SK-N-SH (cell line): ENCODE results near the gene SPSB1.

Source experiments
- EP300 ChIP-seq, 2 experiments: IDR thresholded peaks; 2 replicates each; pipeline versions ENCODE4 v1.4.0 to v1.6.1; 2012; ENCODE audit warnings: borderline replicate concordance in 1 of 2, low read depth in 1 of 2, low read length in 1 of 2
- FOXJ3 ChIP-seq: sonication (generic); formaldehyde crosslinking; IDR thresholded peaks from 2 replicates; pipeline ENCODE4 v1.5.1; 2020; ENCODE audit warnings: mild to moderate bottlenecking, missing genetic modification reagents
- GABPA ChIP-seq: IDR thresholded peaks from 2 replicates; pipeline ENCODE4 v1.4.0; 2012; ENCODE audit warnings: low read depth, mild to moderate bottlenecking
- MEF2A ChIP-seq: IDR thresholded peaks from 2 replicates; pipeline ENCODE4 v1.4.0; 2012; ENCODE audit warnings: low read depth, borderline replicate concordance
- NFIC ChIP-seq: IDR thresholded peaks from 2 replicates; pipeline ENCODE4 v1.4.0; 2012; ENCODE audit warnings: borderline replicate concordance
- POLR2AphosphoS5 ChIP-seq: IDR thresholded peaks from 2 replicates; pipeline ENCODE4 v1.6.1; 2012; ENCODE audit warnings: low read depth, low read length
- RFX5 ChIP-seq: IDR thresholded peaks from 2 replicates; pipeline ENCODE4 v1.6.1; 2012; ENCODE audit warnings: mild to moderate bottlenecking, improper control_type of control experiment, low read length
- SMC3 ChIP-seq: IDR thresholded peaks from 2 replicates; pipeline ENCODE4 v1.6.1; 2012; ENCODE audit warnings: low read depth, low read length, improper control_type of control experiment
- YY1 ChIP-seq: IDR thresholded peaks from 2 replicates; pipeline ENCODE4 v1.4.0; 2012; ENCODE audit warnings: low read depth, mild to moderate bottlenecking
- TF ChIP-seq, protein P1 (sequence below): fragments of 200-600 bp; sonication (generic); IDR thresholded peaks from 2 replicates; pipeline ENCODE4 v1.6.1; 2017; ENCODE audit warnings: antibody characterized with exemption, mild to moderate bottlenecking, moderate library complexity
- TF ChIP-seq, protein P2 (sequence below): IDR thresholded peaks from 2 replicates; pipeline ENCODE4 v1.4.0; 2012; ENCODE audit warnings: low read depth
- TF ChIP-seq, protein P3 (sequence below): fragments of 150-350 bp; IDR thresholded peaks from 2 replicates; pipeline ENCODE4 v1.6.1; 2016; ENCODE audit warnings: mild to moderate bottlenecking, low read depth, low read length

DNA sequence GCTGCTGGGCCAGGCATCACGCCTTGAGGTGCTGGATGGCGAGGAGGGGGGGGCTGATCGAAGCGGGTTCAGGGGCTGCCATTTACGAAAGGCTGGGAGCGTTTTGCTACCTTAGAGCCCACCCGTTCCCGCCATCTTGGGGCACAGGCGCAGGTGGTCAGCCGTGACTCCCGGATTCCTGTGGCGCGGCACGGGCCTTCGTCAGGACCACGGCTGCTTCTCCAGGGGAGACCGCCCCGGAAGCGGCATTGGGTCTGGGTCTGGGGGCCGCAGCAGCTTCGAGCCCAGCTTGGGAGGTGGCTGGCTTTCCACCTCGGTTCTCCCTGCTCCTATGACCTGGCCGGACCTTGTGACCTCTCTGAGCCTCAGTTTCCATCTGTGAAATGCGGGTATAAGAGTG is 23.8 kb downstream of the SPSB1 start:
- TF ChIP-seq, protein P1, sequence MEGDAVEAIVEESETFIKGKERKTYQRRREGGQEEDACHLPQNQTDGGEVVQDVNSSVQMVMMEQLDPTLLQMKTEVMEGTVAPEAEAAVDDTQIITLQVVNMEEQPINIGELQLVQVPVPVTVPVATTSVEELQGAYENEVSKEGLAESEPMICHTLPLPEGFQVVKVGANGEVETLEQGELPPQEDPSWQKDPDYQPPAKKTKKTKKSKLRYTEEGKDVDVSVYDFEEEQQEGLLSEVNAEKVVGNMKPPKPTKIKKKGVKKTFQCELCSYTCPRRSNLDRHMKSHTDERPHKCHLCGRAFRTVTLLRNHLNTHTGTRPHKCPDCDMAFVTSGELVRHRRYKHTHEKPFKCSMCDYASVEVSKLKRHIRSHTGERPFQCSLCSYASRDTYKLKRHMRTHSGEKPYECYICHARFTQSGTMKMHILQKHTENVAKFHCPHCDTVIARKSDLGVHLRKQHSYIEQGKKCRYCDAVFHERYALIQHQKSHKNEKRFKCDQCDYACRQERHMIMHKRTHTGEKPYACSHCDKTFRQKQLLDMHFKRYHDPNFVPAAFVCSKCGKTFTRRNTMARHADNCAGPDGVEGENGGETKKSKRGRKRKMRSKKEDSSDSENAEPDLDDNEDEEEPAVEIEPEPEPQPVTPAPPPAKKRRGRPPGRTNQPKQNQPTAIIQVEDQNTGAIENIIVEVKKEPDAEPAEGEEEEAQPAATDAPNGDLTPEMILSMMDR, result no peak
- no peak for TF ChIP-seq NFIC
- no peak for TF ChIP-seq FOXJ3 (CRISPR knock-in tag)
- TF ChIP-seq, protein P2, sequence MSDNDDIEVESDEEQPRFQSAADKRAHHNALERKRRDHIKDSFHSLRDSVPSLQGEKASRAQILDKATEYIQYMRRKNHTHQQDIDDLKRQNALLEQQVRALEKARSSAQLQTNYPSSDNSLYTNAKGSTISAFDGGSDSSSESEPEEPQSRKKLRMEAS, result no peak
- no peak for TF ChIP-seq MEF2A
- no peak for TF ChIP-seq RFX5
- TF ChIP-seq YY1, result no peak
- no peak for TF ChIP-seq GABPA
- no peak for TF ChIP-seq POLR2AphosphoS5
- TF ChIP-seq, protein P3, sequence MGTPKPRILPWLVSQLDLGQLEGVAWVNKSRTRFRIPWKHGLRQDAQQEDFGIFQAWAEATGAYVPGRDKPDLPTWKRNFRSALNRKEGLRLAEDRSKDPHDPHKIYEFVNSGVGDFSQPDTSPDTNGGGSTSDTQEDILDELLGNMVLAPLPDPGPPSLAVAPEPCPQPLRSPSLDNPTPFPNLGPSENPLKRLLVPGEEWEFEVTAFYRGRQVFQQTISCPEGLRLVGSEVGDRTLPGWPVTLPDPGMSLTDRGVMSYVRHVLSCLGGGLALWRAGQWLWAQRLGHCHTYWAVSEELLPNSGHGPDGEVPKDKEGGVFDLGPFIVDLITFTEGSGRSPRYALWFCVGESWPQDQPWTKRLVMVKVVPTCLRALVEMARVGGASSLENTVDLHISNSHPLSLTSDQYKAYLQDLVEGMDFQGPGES, result no peak
- no peak for TF ChIP-seq EP300 (IDR thresholded peaks at IDR 0.05; ENCODE audit: borderline replicate concordance in 1 of 2, low read depth in 1 of 2, low read length in 1 of 2)
- no peak for TF ChIP-seq SMC3
